Measurements from ENCODE around the gene WDR59.

- TF ChIP-seq, protein P1, sequence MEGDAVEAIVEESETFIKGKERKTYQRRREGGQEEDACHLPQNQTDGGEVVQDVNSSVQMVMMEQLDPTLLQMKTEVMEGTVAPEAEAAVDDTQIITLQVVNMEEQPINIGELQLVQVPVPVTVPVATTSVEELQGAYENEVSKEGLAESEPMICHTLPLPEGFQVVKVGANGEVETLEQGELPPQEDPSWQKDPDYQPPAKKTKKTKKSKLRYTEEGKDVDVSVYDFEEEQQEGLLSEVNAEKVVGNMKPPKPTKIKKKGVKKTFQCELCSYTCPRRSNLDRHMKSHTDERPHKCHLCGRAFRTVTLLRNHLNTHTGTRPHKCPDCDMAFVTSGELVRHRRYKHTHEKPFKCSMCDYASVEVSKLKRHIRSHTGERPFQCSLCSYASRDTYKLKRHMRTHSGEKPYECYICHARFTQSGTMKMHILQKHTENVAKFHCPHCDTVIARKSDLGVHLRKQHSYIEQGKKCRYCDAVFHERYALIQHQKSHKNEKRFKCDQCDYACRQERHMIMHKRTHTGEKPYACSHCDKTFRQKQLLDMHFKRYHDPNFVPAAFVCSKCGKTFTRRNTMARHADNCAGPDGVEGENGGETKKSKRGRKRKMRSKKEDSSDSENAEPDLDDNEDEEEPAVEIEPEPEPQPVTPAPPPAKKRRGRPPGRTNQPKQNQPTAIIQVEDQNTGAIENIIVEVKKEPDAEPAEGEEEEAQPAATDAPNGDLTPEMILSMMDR (IDR thresholded peaks at IDR 0.05): no peak
- TF ChIP-seq POLR2A (IDR thresholded peaks at IDR 0.05): no peak
Observed at GRCh38 chr16:74836111-74836671, 148.7 kb downstream of the WDR59 start.

All from right lobe of liver (tissue), 4 donors.